ENCODE measurements around the gene AUTS2.

- TF ChIP-seq YY1 (IDR thresholded peaks at IDR 0.05; ENCODE audit: insufficient read depth, insufficient read length), result no peak
- no peak for TF ChIP-seq ZNF274 (IDR thresholded peaks at IDR 0.05; ENCODE audit: low read depth, low read length)
- no peak for TF ChIP-seq SUZ12 (IDR thresholded peaks at IDR 0.05; ENCODE audit: extremely low read depth, insufficient read depth, insufficient read length)
These were observed 990.1 kb downstream of the AUTS2 start for GRCh38 chr7:70588191-70588921.
